ENCODE results near the gene ORC3.

DNA sequence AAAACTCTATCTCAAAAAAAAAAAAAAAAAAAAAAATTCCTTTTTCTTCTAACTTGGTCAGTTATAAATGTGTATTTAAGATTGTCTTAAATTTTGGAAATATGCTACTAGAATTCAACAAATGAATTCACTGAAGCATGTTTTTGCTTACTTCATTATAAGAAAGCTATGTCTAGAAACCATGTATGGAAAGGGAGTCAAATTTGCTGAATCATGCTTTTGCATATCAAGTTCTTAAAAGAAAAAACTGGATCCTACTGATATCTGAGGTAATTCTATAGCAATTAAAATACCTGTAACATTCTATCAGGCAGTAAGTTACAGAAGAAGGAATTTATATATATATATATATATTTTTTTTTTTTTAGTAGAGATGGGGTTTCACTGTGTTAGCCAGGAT is 84.4 kb downstream of the ORC3 start:
- TF ChIP-seq POLR2AphosphoS5 (IDR thresholded peaks at IDR 0.05; ENCODE audit: low read depth, low read length) (no peak), TAF1 (IDR thresholded peaks at IDR 0.05; ENCODE audit: low read depth, low read length) (no peak), POLR2A (IDR thresholded peaks at IDR 0.05; ENCODE audit: low read depth, low read length) (no peak), SPI1 (IDR thresholded peaks at IDR 0.05; ENCODE audit: low read depth, low read length) (no peak), POU2F2 (IDR thresholded peaks at IDR 0.05; ENCODE audit: low read depth, low read length) (no peak)
